Measurements from ENCODE around the gene NKX1-1. TPM values are rescaled to one million over a fixed set of nuclear protein-coding genes. Genes with fewer than 3 reads are reported as not detected.

Gene NKX1-1
- polyA plus RNA-seq, 1 donor (not counting 4 experiments of a cell fraction or from before 2014, with no cell fraction given) = not detected

DNA sequence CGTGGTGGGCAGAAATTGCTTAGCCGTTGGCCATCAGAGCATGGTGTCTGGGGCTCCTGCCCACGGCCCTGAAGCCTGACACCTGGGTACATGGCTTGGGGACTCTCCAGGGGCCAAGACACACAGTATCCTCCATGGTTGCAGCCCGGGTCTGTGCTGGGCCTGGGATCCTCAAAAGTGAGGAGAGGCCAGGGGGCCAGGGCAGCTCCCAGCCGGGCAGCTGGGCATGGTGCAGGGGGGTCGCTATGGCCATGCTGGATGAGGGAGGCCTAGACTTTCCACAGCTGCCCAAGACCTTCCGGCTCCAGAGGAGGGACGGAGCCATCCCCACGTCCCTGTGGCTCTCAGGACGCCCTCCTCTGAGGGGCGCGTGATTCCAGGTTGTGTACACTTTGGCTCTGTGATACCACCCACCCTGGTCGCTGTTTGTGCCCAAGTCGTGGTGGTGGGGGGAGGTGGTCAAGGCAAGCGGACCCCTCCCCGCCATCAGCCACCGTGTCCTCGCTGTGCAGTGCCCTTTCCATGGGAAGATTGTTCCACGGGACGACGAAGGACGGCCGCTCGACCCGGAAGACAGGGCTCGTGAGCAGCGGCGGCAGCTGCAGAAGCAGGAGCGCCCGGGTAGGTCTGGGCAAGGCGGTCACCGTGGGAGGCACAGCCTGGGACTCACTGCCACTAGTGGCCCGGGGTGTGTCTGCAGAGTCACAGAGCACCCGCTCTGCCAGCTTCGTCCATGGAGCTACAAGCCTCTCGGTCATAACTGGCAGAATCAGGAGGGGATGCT, 25.7 kb downstream of the NKX1-1 start:
- Histone ChIP-seq H3K27ac (ENCODE audit: control insufficient read depth, insufficient read depth, low read length) (no peak overlapping the region), H3K9me1 (ENCODE audit: control insufficient read depth, extremely low read depth, insufficient read depth, low read length) (no peaks in the 10 kb centered on the region), H3K4me2 (ENCODE audit: control insufficient read depth, extremely low read depth, insufficient read depth, low read depth, low read length) (no peak overlapping the region), H3K9me3 (ENCODE audit: control insufficient read depth, low read depth, low read length) (no peaks in the 10 kb centered on the region), H4K20me1 (ENCODE audit: control insufficient read depth, extremely low read depth, insufficient read depth, low read length) (no peaks in the 10 kb centered on the region), H2AFZ (ENCODE audit: control insufficient read depth, low read length) (no peak overlapping the region), H3K27me3 (ENCODE audit: control insufficient read depth, extremely low read depth, insufficient read depth, low read length) (no peaks in the 10 kb centered on the region), H3K79me2 (ENCODE audit: control insufficient read depth, insufficient read depth, low read length) (no peaks in the 10 kb centered on the region), H3K4me3 (ENCODE audit: control insufficient read depth in 2 of 3, extremely low read depth in 1 of 3, insufficient read depth in 2 of 3, low read depth in 1 of 3, low read length in 3 of 3) (no peak overlapping the region), H3K9ac (ENCODE audit: control insufficient read depth, extremely low read depth, insufficient read depth, low read length) (no peak overlapping the region), H3K36me3 (ENCODE audit: control insufficient read depth in 2 of 2, extremely low read depth in 1 of 2, insufficient read depth in 2 of 2, low read length in 2 of 2) (peaks cover 4 to 16% of the 10 kb centered on the region in 2 experiments), H3K4me1 (ENCODE audit: control insufficient read depth, extremely low read depth, insufficient read depth, low read length) (no peaks in the 10 kb centered on the region)
- DNase-seq (ENCODE audit: low read depth, low spot score) = no peak
- FAIRE-seq = no peak
- dilution Hi-C loops (cut with MboI; ENCODE audit: extremely low pct_ligation_motif_present, low sequenced_read_pairs) = no loop called here
- TF ChIP-seq, protein P1, sequence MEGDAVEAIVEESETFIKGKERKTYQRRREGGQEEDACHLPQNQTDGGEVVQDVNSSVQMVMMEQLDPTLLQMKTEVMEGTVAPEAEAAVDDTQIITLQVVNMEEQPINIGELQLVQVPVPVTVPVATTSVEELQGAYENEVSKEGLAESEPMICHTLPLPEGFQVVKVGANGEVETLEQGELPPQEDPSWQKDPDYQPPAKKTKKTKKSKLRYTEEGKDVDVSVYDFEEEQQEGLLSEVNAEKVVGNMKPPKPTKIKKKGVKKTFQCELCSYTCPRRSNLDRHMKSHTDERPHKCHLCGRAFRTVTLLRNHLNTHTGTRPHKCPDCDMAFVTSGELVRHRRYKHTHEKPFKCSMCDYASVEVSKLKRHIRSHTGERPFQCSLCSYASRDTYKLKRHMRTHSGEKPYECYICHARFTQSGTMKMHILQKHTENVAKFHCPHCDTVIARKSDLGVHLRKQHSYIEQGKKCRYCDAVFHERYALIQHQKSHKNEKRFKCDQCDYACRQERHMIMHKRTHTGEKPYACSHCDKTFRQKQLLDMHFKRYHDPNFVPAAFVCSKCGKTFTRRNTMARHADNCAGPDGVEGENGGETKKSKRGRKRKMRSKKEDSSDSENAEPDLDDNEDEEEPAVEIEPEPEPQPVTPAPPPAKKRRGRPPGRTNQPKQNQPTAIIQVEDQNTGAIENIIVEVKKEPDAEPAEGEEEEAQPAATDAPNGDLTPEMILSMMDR (optimal IDR thresholded peaks at IDR 0.05 in 1 of 3, IDR thresholded peaks at IDR 0.05 in 1 of 3, conservative IDR thresholded peaks at IDR 0.05 in 1 of 3; ENCODE audit: extremely low read depth in 1 of 3, insufficient read depth in 2 of 3, low read length in 3 of 3) = no peak
- TF ChIP-seq EZH2 (IDR thresholded peaks at IDR 0.05; ENCODE audit: low read length) = no peak

DNA sequence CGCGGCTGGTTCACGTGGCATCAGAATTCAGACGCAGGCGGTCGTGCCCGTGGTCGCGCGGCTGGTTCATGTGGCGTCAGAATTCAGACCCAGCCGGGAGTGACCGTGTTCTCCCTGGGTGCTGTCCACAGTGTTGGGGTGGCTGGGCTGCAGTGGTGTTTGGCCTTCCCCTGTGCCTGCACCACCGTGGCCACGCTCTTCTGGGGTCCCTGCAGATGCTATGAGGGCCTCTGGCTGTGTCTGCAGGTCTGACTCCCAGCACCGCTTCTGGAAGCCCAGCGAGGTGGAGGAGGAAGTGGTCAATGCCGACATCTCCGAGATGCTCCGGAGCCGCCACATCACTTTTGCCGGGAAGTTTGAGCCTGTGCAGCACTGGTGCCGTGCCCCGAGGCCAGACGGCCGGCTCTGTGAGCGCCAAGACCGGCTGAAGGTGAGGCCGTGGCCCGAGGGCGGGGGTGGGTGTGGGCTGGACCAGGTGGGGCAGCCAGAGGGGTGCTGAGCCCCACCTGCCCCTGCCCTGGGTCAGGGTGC, 26.4 kb downstream of the NKX1-1 start:
- no peak overlapping the region for H3K4me3 ChIP-seq (ENCODE audit: control insufficient read depth in 2 of 3, extremely low read depth in 1 of 3, insufficient read depth in 2 of 3, low read depth in 1 of 3, low read length in 3 of 3)
- no peak overlapping the region for H3K4me2 ChIP-seq (ENCODE audit: control insufficient read depth, extremely low read depth, insufficient read depth, low read depth, low read length)
- H3K9me3 ChIP-seq (ENCODE audit: control insufficient read depth, low read depth, low read length) = no peaks in the 10 kb centered on the region
- H2AFZ ChIP-seq (ENCODE audit: control insufficient read depth, low read length) = no peak overlapping the region
- no peak overlapping the region for H3K9ac ChIP-seq (ENCODE audit: control insufficient read depth, extremely low read depth, insufficient read depth, low read length)
- DNase-seq (ENCODE audit: low read depth, low spot score) (no peak), FAIRE-seq (no peak)
- dilution Hi-C loops (cut with MboI; ENCODE audit: extremely low pct_ligation_motif_present, low sequenced_read_pairs) = no loop called here
- no peaks in the 10 kb centered on the region for H3K79me2 ChIP-seq (ENCODE audit: control insufficient read depth, insufficient read depth, low read length)
- H3K9me1 ChIP-seq (ENCODE audit: control insufficient read depth, extremely low read depth, insufficient read depth, low read length) = no peaks in the 10 kb centered on the region
- TF ChIP-seq, protein P1 (optimal IDR thresholded peaks at IDR 0.05 in 1 of 3, IDR thresholded peaks at IDR 0.05 in 1 of 3, conservative IDR thresholded peaks at IDR 0.05 in 1 of 3; ENCODE audit: extremely low read depth in 1 of 3, insufficient read depth in 2 of 3, low read length in 3 of 3) = no peak
- no peak for TF ChIP-seq EZH2 (IDR thresholded peaks at IDR 0.05; ENCODE audit: low read length)
- peaks cover 4 to 17% of the 10 kb centered on the region in 2 experiments for H3K36me3 ChIP-seq (ENCODE audit: control insufficient read depth in 2 of 2, extremely low read depth in 1 of 2, insufficient read depth in 2 of 2, low read length in 2 of 2)
- H3K27ac ChIP-seq (ENCODE audit: control insufficient read depth, insufficient read depth, low read length) = no peak overlapping the region
- no peaks in the 10 kb centered on the region for H3K4me1 ChIP-seq (ENCODE audit: control insufficient read depth, extremely low read depth, insufficient read depth, low read length)
- H4K20me1 ChIP-seq (ENCODE audit: control insufficient read depth, extremely low read depth, insufficient read depth, low read length) = no peaks in the 10 kb centered on the region
- no peaks in the 10 kb centered on the region for H3K27me3 ChIP-seq (ENCODE audit: control insufficient read depth, extremely low read depth, insufficient read depth, low read length)
